Stimulated activated CD8-positive, alpha-beta memory T cell treated with anti-CD3 and anti-CD28 coated beads, Interleukin-4, amount 100 ng/mL, for 48 hours (primary cell): Measurements from ENCODE around the gene VPS4B.
A peak's percentile ranks its signal among the peaks of the same experiment; 100 is the strongest.
"Not testable (repeated sequence)": the region's sequence is repeated elsewhere in the genome, so short reads cannot be mapped to it uniquely, and the experiment has no call there.

Experiments used
- DNase-seq: peaks from one replicate; pipeline ENCODE4 v3.0.0-alpha.2; 2020

The VPS4B gene

DNA sequence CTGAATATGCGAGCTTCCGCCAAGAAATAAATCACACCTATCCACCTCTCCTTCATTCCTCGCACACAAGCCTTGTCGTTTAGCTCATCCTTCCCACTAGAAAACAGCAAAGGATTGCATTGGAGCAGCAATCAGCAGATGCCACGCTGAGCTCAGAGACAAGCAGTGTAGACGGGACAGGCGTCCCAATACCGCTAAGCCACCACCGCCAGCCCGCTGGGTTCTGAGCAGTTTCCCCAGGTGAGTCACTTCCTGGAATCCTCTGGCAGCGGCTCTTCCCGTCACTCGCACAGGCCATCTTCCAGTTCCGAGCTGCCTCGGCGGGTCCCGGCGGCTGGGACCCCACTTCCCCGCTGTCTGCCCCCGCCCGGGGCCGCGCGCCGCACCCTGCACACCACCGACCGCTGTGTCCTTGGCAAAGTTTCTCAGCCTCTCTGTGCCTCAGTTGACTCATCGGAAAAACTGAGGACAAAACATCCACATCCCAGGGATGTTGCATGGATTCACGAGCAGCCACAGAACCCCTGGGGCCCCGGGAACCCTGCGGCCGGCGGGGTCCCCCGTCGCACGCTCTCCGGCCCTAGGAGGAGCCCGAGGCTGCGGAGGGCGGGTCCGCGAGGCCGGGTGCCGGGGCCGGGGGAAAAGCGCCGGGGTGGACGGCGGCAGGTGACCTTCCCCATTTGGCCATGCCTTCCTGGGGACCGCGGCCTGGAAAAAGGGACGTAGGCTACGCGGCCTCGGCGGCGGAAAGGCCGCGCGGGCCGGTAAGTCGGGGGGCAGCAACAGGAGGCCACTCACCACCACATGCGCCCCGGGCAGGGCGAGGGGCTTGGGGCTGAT is 55.8 kb downstream of the VPS4B start:
- peak; percentile 80 for DNase-seq

DNA sequence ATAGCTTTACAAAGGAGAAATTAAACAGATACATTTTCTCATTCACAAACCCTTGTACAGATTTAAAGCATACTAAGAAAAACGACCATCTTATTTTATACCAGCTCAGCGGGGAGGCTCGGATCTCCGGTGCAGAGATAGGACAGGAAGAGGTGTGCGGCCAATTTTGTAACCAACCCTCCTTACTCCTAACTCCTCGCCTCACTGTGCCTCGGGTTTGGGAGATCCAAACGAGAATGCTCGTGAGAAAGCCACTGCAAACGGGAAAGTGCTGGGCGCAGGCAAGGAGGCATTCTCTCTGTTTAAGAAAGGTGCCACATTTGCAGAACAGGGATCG is 56.4 kb downstream of the VPS4B start:
- DNase-seq: peak; percentile 28

DNA sequence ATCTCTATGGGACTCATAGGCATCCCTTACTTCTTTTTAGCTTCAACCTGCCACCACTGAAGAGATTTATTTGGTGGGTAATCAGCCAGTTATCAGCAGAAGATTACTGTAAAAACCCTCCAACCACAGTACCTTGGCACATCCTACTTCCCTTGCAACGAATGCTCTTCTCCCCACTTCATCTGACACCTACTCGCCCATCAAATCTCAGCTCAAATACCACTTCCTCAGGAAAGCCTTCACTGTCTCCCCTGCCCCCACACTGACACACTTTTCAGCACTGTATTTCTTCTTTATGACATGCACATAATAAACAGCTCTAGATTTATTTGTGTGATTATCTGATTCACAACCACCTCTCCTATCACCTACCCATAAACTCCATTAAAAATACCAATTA is 58.3 kb downstream of the VPS4B start:
- no peak for DNase-seq

DNA sequence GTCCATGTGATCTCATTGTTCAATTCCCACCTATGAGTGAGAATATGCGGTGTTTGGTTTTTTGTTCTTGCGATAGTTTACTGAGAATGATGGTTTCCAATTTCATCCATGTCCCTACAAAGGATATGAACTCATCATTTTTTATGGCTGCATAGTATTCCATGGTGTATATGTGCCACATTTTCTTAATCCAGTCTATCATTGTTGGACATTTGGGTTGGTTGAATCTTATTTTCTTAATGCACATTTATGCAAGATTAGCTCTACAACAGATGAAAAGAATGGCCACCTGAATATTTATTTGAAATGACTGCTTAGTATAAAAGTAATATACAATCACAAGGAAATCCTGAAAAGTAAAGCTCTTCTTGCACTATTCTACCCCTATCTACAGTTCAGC is 58.9 kb downstream of the VPS4B start:
- DNase-seq: not testable (repeated sequence)

DNA sequence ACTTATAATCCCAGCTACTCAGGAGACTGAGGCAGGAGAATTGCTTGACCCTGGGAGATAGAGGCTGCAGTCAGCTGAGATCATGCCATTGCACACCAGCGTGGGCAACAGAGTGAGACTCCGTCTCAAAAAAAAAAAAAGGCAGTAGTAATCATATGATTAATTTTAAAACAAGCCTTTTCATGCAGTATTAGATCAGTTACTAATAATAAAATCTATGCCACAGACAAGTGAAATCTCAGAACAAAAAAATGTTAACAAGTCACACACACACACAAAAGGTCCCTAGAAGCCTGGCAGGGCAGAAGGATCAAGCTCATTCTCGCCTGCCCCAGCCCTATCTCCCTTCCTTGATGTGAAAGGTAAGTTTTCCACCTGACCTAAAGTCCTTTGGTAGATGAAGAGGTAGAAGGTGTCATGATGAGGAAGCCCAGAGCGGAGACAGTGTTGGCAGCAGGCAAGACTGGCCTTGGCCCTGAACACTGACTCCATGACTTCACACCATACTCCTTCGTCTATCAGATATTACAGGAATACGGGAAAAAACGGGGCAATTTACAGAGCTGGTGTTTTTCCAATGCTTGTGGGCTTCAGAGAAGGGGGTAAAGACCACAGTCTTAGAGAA is 65.9 kb downstream of the VPS4B start:
- no peak for DNase-seq

DNA sequence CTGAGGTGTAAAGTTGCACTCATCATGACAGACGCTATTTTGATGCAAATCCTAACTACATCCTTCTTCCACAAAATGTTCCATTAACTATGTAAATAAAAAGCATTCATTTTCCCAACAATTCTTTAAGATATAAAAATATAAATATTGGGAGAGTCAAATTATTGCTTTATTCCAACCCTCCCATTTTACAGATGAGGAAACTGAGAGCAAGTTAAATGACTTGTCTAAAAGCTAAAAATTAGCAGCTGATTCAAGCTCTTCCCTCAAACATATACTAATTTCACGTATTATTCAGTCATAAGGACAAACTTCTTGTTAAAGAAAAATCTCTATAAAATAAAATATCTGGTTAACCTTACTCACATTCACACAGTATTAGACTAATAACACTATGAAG is 72.0 kb downstream of the VPS4B start:
- no peak for DNase-seq

DNA sequence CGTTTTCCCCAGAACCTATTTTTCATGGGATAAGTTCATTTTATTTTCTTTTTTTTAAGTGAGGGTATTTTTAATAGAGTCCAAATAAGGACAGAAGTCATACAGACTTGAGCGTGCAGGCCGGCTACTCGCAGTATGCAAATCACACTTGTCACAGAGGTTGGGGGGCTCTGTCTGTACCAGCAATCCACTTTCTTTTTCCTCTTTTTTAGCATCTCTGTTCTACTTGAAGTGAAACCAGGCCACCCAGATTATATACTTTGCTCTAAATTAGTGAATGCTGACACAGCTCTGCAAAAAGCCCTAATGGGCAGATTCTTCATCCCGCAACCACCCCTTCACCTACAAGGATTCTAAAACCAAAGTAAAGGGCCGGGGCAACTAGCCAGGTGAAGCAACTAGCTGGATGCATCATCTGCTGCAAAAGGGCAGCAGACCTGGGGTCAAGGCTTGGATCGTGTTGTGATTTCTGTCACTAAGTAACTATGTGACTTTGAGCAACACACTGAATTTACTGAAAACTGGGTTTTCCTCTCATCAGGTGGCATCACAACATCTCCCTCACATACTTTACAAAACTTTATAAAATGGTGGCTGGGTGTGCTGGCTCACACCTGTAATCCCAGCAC is 73.7 kb downstream of the VPS4B start:
- DNase-seq: no peak

DNA sequence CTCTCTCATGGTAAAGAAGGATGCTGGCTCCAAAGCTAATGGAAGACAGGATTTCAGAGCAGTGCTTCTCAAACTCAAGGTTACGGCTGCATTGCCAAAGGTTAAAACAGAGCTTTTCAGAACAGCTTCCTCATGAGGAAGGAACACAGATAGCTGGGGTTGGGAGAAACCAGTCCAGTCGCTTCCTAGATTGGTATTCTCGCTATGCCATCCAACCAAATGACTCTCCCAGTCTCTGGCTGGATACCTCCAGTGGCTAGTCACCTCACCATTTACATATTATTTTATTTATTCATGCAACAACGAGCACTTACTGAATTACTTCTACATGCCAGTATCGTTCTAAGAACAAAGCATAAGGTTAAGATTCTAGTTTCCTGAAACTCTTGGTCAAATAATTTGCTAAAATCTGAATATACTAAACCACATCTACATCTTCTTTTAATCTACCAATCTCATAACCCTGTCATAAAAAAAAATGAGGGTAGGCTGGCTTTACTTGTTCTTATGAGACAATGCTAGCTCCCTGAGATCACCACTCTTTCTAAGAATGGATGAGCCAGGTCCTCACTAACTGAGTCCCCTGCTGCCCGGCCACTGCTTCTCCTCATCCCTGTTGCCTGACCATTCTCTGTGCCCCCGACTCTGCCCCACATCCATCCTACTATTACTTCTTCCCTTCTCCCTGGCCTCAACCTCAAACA is 75.6 kb downstream of the VPS4B start:
- DNase-seq: no peak

DNA sequence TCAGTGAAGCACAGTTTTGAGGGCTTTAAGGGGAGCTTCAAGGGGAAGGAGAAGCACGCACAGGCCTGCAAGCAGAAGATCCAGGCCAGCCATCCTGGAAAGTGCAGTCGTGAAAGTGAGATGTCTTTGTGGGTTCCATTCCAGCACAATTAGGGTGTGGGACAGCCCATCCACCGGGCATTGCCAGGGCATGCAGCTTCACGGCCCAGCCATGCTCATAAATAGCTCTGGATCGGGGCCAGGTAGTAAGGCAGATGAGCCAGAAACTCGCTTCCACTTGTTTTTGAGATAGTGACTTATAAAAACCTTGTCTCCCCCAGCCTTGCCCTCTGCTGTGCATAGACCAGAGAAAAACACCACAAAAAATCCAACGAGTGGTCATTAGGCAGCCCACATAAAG is 76.2 kb downstream of the VPS4B start:
- no peak for DNase-seq

DNA sequence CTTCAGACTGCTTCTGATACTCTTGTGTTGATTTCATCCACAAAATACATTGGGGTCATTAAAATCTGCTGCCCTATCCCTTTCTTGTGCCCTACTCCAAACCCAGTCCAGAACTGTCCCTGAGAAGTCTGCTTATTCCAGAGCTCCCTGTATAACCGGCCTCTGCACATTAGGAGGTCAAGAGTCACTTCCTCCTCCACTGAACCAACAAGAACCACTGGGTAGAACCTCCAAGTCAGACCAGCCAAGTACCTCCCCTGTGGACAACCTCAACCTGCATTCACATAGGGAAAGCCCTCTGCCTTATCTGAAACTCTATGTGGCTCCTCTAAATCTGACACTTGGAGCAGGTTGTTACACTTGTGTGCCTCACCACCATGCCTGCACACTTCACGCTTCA is 77.4 kb downstream of the VPS4B start:
- no peak for DNase-seq

DNA sequence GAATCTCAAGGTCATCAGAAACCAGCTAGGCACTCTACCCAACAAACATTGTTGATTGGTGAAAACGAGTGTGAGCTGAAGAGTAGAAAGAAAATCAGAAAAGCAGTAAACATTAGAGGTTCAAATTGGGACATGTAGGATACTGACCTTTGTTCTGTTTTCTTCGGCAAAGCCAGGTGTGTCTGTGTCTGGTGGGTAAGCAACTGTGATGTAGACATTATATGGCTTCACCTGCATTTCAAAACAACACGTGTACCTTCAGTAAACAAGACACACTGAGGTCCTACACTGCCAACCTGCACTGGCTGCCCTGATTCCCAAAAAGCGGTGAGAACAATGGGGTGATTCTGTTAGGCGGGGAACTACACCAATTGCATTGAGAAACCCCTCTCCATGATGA is 78.0 kb downstream of the VPS4B start:
- DNase-seq: no peak

DNA sequence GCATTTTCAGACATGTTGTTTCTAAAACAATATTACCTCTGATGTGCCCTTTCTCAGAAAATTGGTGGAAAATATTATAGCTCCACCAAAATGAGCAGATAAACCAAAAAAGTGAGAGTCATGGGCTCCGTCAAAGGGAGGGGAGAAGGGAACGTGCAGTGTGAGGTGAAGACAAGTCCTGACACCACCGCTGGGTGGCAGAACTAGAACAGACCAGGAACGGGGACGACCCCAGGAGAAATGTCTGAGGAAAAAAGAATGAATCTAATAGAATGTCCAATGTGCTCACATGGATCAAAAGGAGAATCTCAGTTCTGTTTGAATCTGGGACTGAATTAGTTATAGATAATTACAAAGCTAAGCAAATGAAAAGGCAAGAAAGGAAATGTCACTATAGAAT is 80.1 kb downstream of the VPS4B start:
- peak; percentile 34 for DNase-seq

DNA sequence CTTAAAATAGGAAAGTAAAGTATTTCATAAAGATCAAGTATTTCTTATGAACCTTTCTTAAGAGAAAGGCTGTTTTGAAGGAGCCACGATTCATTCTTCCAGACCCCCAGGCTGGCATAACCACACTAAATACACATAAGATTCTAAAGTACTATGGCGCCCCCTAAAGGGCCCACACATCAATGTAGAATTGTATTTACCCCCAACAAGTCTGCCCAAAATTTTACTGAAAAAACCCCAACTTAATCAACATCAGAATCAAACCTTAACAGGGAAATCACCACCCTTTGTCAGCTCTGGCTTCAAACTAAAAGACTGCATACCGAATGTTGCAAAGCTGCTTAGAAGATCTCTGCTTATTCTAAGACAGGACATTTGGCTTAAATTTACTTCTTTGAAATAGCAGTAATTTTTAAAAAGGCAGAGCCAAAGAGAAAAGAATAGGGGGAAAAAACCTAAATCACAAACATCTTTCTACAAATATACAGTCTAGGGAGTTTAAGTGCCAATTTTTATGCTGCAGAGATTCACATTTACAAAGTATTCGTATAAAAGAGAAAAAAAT is 82.3 kb downstream of the VPS4B start:
- DNase-seq: peak; percentile 62
